ENCODE results near the gene RPS6KB1.
"Not testable (repeated sequence)": the region's sequence is repeated elsewhere in the genome, so short reads cannot be mapped to it uniquely, and the experiment has no call there.

The RPS6KB1 gene

DNA sequence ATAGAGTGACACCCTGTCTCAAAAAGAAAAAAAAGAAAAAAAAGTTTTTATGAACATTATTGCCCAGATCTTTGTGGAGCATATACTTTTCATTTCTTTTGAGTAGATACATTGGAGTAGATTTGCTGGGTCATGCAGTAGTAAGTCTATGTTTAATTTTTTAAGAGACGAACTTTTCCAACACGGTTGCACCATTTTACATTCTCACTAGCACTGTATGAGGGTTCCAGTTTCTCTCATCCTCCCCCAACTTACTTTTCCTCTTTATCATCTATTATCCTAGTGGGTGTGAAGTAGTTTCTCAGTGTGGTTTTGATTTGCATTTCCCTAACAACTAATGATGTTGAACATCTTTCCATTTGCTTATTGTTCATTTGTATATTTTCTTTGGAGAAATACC, 10.5 kb downstream of the RPS6KB1 start:
- H2AFZ ChIP-seq (ENCODE audit: low read depth): no peak overlapping the region
- H4K20me1 ChIP-seq (ENCODE audit: insufficient read depth): peaks cover 9% of the 10 kb centered on the region; the same call in 1 of the 2 replicates
- H3K9ac ChIP-seq: no peak overlapping the region
- no peak overlapping the region for H3K4me3 ChIP-seq (IDR thresholded peaks at IDR 0.05; ENCODE audit: insufficient read depth, low read depth, low read length)
- no peaks in the 10 kb centered on the region for H3K36me3 ChIP-seq (ENCODE audit: insufficient read depth)
- no peak overlapping the region for H3K4me2 ChIP-seq
- H3K4me1 ChIP-seq (ENCODE audit: low read depth, poor library complexity, severe bottlenecking): peaks cover 13% of the 10 kb centered on the region
- TF ChIP-seq, protein P1, sequence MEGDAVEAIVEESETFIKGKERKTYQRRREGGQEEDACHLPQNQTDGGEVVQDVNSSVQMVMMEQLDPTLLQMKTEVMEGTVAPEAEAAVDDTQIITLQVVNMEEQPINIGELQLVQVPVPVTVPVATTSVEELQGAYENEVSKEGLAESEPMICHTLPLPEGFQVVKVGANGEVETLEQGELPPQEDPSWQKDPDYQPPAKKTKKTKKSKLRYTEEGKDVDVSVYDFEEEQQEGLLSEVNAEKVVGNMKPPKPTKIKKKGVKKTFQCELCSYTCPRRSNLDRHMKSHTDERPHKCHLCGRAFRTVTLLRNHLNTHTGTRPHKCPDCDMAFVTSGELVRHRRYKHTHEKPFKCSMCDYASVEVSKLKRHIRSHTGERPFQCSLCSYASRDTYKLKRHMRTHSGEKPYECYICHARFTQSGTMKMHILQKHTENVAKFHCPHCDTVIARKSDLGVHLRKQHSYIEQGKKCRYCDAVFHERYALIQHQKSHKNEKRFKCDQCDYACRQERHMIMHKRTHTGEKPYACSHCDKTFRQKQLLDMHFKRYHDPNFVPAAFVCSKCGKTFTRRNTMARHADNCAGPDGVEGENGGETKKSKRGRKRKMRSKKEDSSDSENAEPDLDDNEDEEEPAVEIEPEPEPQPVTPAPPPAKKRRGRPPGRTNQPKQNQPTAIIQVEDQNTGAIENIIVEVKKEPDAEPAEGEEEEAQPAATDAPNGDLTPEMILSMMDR (conservative IDR thresholded peaks at IDR 0.05; ENCODE audit: low read depth, low read length): no peak
- H3K27me3 ChIP-seq (ENCODE audit: insufficient read depth, low read depth): no peaks in the 10 kb centered on the region
- H3K27ac ChIP-seq: no peak overlapping the region
- peaks cover 95% of the 10 kb centered on the region for H3K79me2 ChIP-seq (ENCODE audit: insufficient read depth, low read depth)

DNA sequence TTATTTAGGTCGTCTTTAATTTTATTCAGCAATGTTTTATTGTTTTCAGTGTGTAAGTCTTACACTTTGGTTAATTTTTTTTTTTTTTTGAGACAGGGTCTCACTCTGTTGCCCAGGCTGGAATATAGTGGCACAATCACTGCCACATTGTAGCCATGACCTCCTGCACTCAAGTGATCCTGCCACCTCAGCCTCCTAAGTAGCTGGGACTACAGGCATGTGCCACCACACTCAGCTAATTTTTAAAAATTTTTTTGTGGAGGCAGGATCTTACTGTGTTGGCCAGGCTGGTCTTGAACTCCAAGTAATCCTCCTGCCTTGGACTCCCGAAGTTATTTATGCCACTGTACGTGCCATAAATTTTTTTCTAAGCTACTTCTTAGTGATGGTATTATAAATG, 14.5 kb downstream of the RPS6KB1 start:
- Histone ChIP-seq H3K36me3 (ENCODE audit: insufficient read depth) (no peaks in the 10 kb centered on the region; the same call in 1 of the 2 replicates), H3K9ac (no peak overlapping the region), H2AFZ (ENCODE audit: low read depth) (no peak overlapping the region), H3K4me1 (ENCODE audit: low read depth, poor library complexity, severe bottlenecking) (no peaks in the 10 kb centered on the region), H3K4me2 (no peak overlapping the region), H3K79me2 (ENCODE audit: insufficient read depth, low read depth) (peaks cover 67% of the 10 kb centered on the region), H3K4me3 (IDR thresholded peaks at IDR 0.05; ENCODE audit: insufficient read depth, low read depth, low read length) (no peak overlapping the region), H4K20me1 (ENCODE audit: insufficient read depth) (peaks cover 5% of the 10 kb centered on the region; the same call in 1 of the 2 replicates), H3K27me3 (ENCODE audit: insufficient read depth, low read depth) (no peaks in the 10 kb centered on the region), H3K27ac (no peak overlapping the region)
- TF ChIP-seq, protein P1 (conservative IDR thresholded peaks at IDR 0.05; ENCODE audit: low read depth, low read length): no peak

DNA sequence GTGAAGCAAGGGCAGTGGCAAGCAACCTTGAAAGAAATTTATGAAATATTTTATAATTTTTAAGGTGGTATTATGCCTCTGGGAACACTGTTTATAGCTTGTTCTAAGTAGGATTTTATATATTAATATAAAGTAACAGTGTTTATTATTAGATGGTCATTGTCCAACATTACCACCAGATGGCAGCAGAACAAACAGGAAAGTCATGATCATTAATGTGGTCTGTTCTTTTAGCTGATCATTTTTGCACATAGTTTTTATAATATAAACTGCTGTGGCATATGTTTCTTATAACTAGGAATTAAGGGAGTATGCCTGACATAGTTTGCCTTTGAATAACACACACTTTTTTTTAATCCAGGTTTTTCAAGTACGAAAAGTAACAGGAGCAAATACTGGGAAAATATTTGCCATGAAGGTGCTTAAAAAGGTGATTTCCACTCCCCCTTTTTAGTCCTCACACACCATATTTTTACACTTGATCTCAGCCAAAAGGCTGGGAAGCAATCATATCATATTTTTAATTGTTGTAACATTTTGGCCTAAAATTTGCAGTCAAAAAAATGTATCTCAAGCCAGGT, 21.4 kb downstream of the RPS6KB1 start:
- H4K20me1 ChIP-seq (ENCODE audit: insufficient read depth): no peaks in the 10 kb centered on the region
- no peak overlapping the region for H3K4me3 ChIP-seq (IDR thresholded peaks at IDR 0.05; ENCODE audit: insufficient read depth, low read depth, low read length)
- no peaks in the 10 kb centered on the region; the same call in 1 of the 2 replicates for H3K36me3 ChIP-seq (ENCODE audit: insufficient read depth)
- no peaks in the 10 kb centered on the region for H3K27me3 ChIP-seq (ENCODE audit: insufficient read depth, low read depth)
- no peak overlapping the region for H3K4me2 ChIP-seq
- no peak overlapping the region for H3K27ac ChIP-seq
- TF ChIP-seq, protein P1 (conservative IDR thresholded peaks at IDR 0.05; ENCODE audit: low read depth, low read length): peak; percentile 67
- peaks cover 21% of the 10 kb centered on the region for H3K4me1 ChIP-seq (ENCODE audit: low read depth, poor library complexity, severe bottlenecking)
- no peak overlapping the region for H3K9ac ChIP-seq
- peaks cover 9% of the 10 kb centered on the region; the same call in 1 of the 2 replicates for H3K79me2 ChIP-seq (ENCODE audit: insufficient read depth, low read depth)
- no peak overlapping the region for H2AFZ ChIP-seq (ENCODE audit: low read depth)

DNA sequence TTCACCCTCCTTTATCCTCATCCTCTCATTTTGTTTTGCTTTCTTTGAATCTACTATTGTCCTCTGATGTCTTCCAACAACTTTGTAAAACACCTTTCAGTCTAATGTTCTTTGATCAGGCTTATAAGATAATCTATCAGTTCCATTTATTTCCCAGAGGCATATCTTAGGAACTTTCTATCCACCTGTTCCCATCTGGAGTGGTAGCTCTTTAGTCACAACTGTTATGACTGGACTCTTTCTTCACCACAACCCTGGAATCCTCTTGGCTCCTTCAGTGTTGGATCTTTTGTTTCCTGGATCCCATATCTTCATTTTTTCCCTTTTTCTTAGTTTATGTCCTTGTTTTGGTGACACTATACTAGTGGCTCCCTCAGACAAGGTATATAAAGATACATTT, 23.5 kb downstream of the RPS6KB1 start:
- Histone ChIP-seq H3K4me1 (ENCODE audit: low read depth, poor library complexity, severe bottlenecking) (peaks cover 21% of the 10 kb centered on the region), H3K27ac (no peak overlapping the region), H3K4me3 (IDR thresholded peaks at IDR 0.05; ENCODE audit: insufficient read depth, low read depth, low read length) (no peak overlapping the region), H3K9ac (no peak overlapping the region), H3K27me3 (ENCODE audit: insufficient read depth, low read depth) (no peaks in the 10 kb centered on the region), H4K20me1 (ENCODE audit: insufficient read depth) (no peaks in the 10 kb centered on the region), H3K79me2 (ENCODE audit: insufficient read depth, low read depth) (no peaks in the 10 kb centered on the region; the same call in 1 of the 2 replicates), H3K4me2 (no peak overlapping the region), H3K36me3 (ENCODE audit: insufficient read depth) (no peaks in the 10 kb centered on the region; the same call in 1 of the 2 replicates), H2AFZ (ENCODE audit: low read depth) (no peak overlapping the region)
- TF ChIP-seq, protein P1 (conservative IDR thresholded peaks at IDR 0.05; ENCODE audit: low read depth, low read length): no peak

DNA sequence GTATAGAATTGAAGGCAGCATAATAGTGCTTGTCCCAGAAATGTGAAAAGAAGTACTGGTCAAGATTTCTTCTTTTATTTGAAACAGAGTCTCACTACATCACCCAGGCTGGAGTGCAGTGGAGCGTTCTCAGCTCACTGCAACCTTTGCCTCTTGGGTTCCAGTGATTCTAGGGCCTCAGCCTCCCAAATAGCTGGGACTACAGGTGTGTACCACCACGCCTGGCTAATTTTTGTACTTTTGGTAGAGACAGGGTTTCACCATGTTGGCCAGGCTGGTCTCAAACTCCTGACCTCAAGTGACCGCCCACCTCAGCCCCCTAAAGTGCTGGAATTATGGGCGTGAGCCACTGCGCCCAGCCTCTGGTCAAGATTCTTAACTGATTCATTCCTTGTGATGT, 27.7 kb downstream of the RPS6KB1 start:
- not testable (repeated sequence) for H3K79me2 ChIP-seq (ENCODE audit: insufficient read depth, low read depth); H3K9ac ChIP-seq; H3K36me3 ChIP-seq (ENCODE audit: insufficient read depth); H3K4me2 ChIP-seq; H3K4me1 ChIP-seq (ENCODE audit: low read depth, poor library complexity, severe bottlenecking); H4K20me1 ChIP-seq (ENCODE audit: insufficient read depth); H3K27ac ChIP-seq; H2AFZ ChIP-seq (ENCODE audit: low read depth); H3K4me3 ChIP-seq (IDR thresholded peaks at IDR 0.05; ENCODE audit: insufficient read depth, low read depth, low read length); H3K27me3 ChIP-seq (ENCODE audit: insufficient read depth, low read depth)

DNA sequence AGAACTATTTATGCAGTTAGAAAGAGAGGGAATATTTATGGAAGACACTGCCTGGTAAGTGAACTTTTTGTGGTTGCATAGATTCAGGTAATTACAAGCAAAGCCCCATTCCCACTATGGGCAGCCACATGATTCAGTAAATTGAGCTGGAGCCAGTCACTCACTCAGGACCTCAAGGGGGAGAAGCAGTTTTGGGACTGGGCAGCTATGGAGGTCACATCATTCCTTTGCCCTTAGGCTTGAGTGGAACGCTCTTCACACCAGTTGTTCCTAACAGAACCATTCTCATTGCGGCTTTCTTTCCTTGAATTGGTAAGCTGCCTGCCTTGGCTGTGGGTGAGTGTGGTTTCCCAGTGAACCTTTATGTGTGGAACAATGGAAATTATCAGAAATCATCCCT, 37.2 kb downstream of the RPS6KB1 start:
- not testable (repeated sequence) for H4K20me1 ChIP-seq (ENCODE audit: insufficient read depth); H3K79me2 ChIP-seq (ENCODE audit: insufficient read depth, low read depth); H3K4me3 ChIP-seq (IDR thresholded peaks at IDR 0.05; ENCODE audit: insufficient read depth, low read depth, low read length); H3K36me3 ChIP-seq (ENCODE audit: insufficient read depth); H3K4me1 ChIP-seq (ENCODE audit: low read depth, poor library complexity, severe bottlenecking); H3K4me2 ChIP-seq; H2AFZ ChIP-seq (ENCODE audit: low read depth); H3K27me3 ChIP-seq (ENCODE audit: insufficient read depth, low read depth); H3K27ac ChIP-seq; H3K9ac ChIP-seq

DNA sequence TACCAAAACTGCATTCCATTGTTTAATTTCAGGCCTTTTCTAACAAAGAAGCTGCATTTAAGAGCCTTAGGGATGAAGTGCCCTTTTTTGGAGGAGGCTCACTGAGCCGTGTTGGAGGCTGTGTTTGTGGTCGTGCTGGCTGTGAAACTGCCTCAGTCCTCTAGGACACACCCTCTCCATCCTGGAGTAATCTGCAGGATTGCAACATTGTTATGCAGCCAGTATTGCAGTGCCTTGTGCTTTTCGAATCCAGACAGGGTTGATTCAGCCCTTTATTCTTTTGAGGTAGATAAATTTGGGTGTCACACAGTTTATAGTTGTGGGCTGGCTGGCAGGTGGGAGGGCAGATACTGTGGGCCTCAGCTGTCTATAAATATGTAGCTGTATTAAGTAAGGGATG, 37.8 kb downstream of the RPS6KB1 start:
- not testable (repeated sequence) for H3K27me3 ChIP-seq (ENCODE audit: insufficient read depth, low read depth); H3K9ac ChIP-seq; H3K36me3 ChIP-seq (ENCODE audit: insufficient read depth)

More for the DNA sequence above, 37.8 kb downstream of the RPS6KB1 start:
- not testable (repeated sequence) for H3K4me1 ChIP-seq (ENCODE audit: low read depth, poor library complexity, severe bottlenecking); H3K4me2 ChIP-seq; H3K27ac ChIP-seq; H4K20me1 ChIP-seq (ENCODE audit: insufficient read depth); H3K79me2 ChIP-seq (ENCODE audit: insufficient read depth, low read depth); H3K4me3 ChIP-seq (IDR thresholded peaks at IDR 0.05; ENCODE audit: insufficient read depth, low read depth, low read length); H2AFZ ChIP-seq (ENCODE audit: low read depth)

All from KMS-11 (cell line).